C4-2B (cell line): ENCODE measurements around the gene LCN15.

Source experiments
- CTCF ChIP-seq: fragments of 450-650 bp; conservative IDR thresholded peaks from 2 replicates; pipeline ENCODE4 v1.5.1; 2017; ENCODE audit warnings: mild to moderate bottlenecking
- ZFX ChIP-seq: fragments of 450-650 bp; IDR thresholded peaks from 2 replicates; pipeline ENCODE4 v1.6.1; 2017

- TF ChIP-seq CTCF = no peak
- TF ChIP-seq ZFX = no peak
Observed at GRCh38 chr9:136722093-136722968, 42.0 kb downstream of the LCN15 start.
